ENCODE results near the gene PHF24. TPM values are rescaled to one million over a fixed set of nuclear protein-coding genes. Genes with fewer than 3 reads are reported as not detected.
"Not testable (repeated sequence)": the region's sequence is repeated elsewhere in the genome, so short reads cannot be mapped to it uniquely, and the experiment has no call there.

PHF24 gene
- not detected for polyA plus RNA-seq (2013, experiment 1 of 2; ENCODE audit: insufficient read length)
- 0.07 TPM for polyA plus RNA-seq (2013, experiment 2 of 2; ENCODE audit: insufficient read length)

GRCh38 chr9:34957492-34958410, at the start of gene PHF24:
PHF24 (plus strand) TSS chr9:34958285; CDS start chr9:34971299, 13,014 bp downstream.
- peak; percentile 11 for DNase-seq

- no peak for DNase-seq
Measured at GRCh38 chr9:34927061-34927460, 31.0 kb upstream of the PHF24 start.

- no peak for DNase-seq
Measured at GRCh38 chr9:34928921-34929320, 29.2 kb upstream of the PHF24 start.

GRCh38 chr9:34929506-34930102, 28.5 kb upstream of the PHF24 start:
- DNase-seq = peak; percentile 9

GRCh38 chr9:34939989-34940388, 18.1 kb upstream of the PHF24 start:
- not testable (repeated sequence) for DNase-seq

- DNase-seq = no peak
Measured at GRCh38 chr9:34948451-34948850, 9.6 kb upstream of the PHF24 start.

- no peak for DNase-seq
Measured at GRCh38 chr9:34954225-34954624, 3.9 kb upstream of the PHF24 start.

GRCh38 chr9:34956066-34956465, 2.0 kb upstream of the PHF24 start:
- DNase-seq = not testable (repeated sequence)

GRCh38 chr9:34956648-34957047, 1.4 kb upstream of the PHF24 start:
- DNase-seq = no peak

- DNase-seq = no peak
Measured at GRCh38 chr9:34958411-34958982, 412 bp downstream of the PHF24 start.

GRCh38 chr9:34959461-34959860, 1.4 kb downstream of the PHF24 start:
- no peak for DNase-seq

GRCh38 chr9:34961574-34962490, 3.7 kb downstream of the PHF24 start:
- no peak for DNase-seq

- DNase-seq = no peak
Measured at GRCh38 chr9:34962546-34962945, 4.5 kb downstream of the PHF24 start.

- DNase-seq = no peak
Measured at GRCh38 chr9:34963552-34963951, 5.5 kb downstream of the PHF24 start.

GRCh38 chr9:34964458-34964857, 6.4 kb downstream of the PHF24 start:
- no peak for DNase-seq

GRCh38 chr9:34971146-34971811, 13.2 kb downstream of the PHF24 start:
- no peak for DNase-seq

GRCh38 chr9:34974664-34975063, 16.6 kb downstream of the PHF24 start:
- DNase-seq = no peak

- DNase-seq = no peak
Measured at GRCh38 chr9:34976441-34976840, 18.4 kb downstream of the PHF24 start.

GRCh38 chr9:34976992-34977391, 18.9 kb downstream of the PHF24 start:
- DNase-seq = no peak

GRCh38 chr9:34980181-34980761, 22.2 kb downstream of the PHF24 start:
- no peak for DNase-seq

GRCh38 chr9:34982361-34982760, 24.3 kb downstream of the PHF24 start:
- DNase-seq = no peak
